ENCODE data around the gene KSR2. TPM values are rescaled to one million over a fixed set of nuclear protein-coding genes. Genes with fewer than 3 reads are reported as not detected.

KSR2 gene
- total RNA-seq, 1 experiment from 2014 or later: not detected

- intact Hi-C loops (cut with micrococcal nuclease; ENCODE audit: unreplicated experiment): no loop called here
- TF ChIP-seq, protein P1, sequence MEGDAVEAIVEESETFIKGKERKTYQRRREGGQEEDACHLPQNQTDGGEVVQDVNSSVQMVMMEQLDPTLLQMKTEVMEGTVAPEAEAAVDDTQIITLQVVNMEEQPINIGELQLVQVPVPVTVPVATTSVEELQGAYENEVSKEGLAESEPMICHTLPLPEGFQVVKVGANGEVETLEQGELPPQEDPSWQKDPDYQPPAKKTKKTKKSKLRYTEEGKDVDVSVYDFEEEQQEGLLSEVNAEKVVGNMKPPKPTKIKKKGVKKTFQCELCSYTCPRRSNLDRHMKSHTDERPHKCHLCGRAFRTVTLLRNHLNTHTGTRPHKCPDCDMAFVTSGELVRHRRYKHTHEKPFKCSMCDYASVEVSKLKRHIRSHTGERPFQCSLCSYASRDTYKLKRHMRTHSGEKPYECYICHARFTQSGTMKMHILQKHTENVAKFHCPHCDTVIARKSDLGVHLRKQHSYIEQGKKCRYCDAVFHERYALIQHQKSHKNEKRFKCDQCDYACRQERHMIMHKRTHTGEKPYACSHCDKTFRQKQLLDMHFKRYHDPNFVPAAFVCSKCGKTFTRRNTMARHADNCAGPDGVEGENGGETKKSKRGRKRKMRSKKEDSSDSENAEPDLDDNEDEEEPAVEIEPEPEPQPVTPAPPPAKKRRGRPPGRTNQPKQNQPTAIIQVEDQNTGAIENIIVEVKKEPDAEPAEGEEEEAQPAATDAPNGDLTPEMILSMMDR (conservative IDR thresholded peaks at IDR 0.05; ENCODE audit: low read depth, low read length): no peak
- TF ChIP-seq EZH2 (IDR thresholded peaks at IDR 0.05; ENCODE audit: borderline replicate concordance, low read depth, low read length, poor library complexity, severe bottlenecking): no peak
- Histone ChIP-seq H3K27ac (ENCODE audit: low read depth, low read length, poor library complexity, severe bottlenecking) (no peak overlapping the region), H3K9me3 (ENCODE audit: low read depth, low read length, poor library complexity, severe bottlenecking) (no peaks in the 10 kb centered on the region), H3K36me3 (ENCODE audit: insufficient read depth, low read length, poor library complexity, severe bottlenecking) (no peaks in the 10 kb centered on the region), H3K4me3 (ENCODE audit: low read depth, low read length, poor library complexity, severe bottlenecking) (no peak overlapping the region), H3K27me3 (replicated peaks; ENCODE audit: insufficient read depth, low read depth, low read length, poor library complexity) (peaks cover 16% of the 10 kb centered on the region), H3K4me1 (ENCODE audit: insufficient read depth, low read length, poor library complexity, severe bottlenecking) (no peaks in the 10 kb centered on the region)
- DNase-seq (ENCODE audit: low spot score): no peak
- ChIA-PET POLR2A (ENCODE audit: low non-redundant PET) (no interaction called here), CTCF (no interaction called here)
- BruUV-seq (replicated peaks): no TSS peak
Measured at GRCh38 chr12:117469883-117470483, 498.8 kb downstream of the KSR2 start.

- no peak overlapping the region for H3K4me3 ChIP-seq (ENCODE audit: low read depth, low read length, poor library complexity, severe bottlenecking)
- H3K9me3 ChIP-seq (ENCODE audit: low read depth, low read length, poor library complexity, severe bottlenecking): no peaks in the 10 kb centered on the region
- intact Hi-C loops (cut with micrococcal nuclease; ENCODE audit: unreplicated experiment): no loop called here
- H3K4me1 ChIP-seq (ENCODE audit: insufficient read depth, low read length, poor library complexity, severe bottlenecking): no peaks in the 10 kb centered on the region
- H3K27ac ChIP-seq (ENCODE audit: low read depth, low read length, poor library complexity, severe bottlenecking): no peak overlapping the region
- POLR2A ChIA-PET (ENCODE audit: low non-redundant PET): no interaction called here
- no TSS peak for BruUV-seq (replicated peaks)
- H3K27me3 ChIP-seq (replicated peaks; ENCODE audit: insufficient read depth, low read depth, low read length, poor library complexity): peaks cover 16% of the 10 kb centered on the region
- no peak for DNase-seq (ENCODE audit: low spot score)
- TF ChIP-seq, protein P1 (conservative IDR thresholded peaks at IDR 0.05; ENCODE audit: low read depth, low read length): no peak
- CTCF ChIA-PET: no interaction called here
- no peaks in the 10 kb centered on the region for H3K36me3 ChIP-seq (ENCODE audit: insufficient read depth, low read length, poor library complexity, severe bottlenecking)
Measured at GRCh38 chr12:117468016-117468415, 500.8 kb downstream of the KSR2 start.

GRCh38 chr12:117467588-117467987, 501.2 kb downstream of the KSR2 start:
- POLR2A ChIA-PET (ENCODE audit: low non-redundant PET): no interaction called here
- Histone ChIP-seq H3K4me1 (ENCODE audit: insufficient read depth, low read length, poor library complexity, severe bottlenecking) (no peaks in the 10 kb centered on the region), H3K4me3 (ENCODE audit: low read depth, low read length, poor library complexity, severe bottlenecking) (no peak overlapping the region), H3K9me3 (ENCODE audit: low read depth, low read length, poor library complexity, severe bottlenecking) (no peaks in the 10 kb centered on the region), H3K36me3 (ENCODE audit: insufficient read depth, low read length, poor library complexity, severe bottlenecking) (no peaks in the 10 kb centered on the region), H3K27me3 (replicated peaks; ENCODE audit: insufficient read depth, low read depth, low read length, poor library complexity) (peaks cover 16% of the 10 kb centered on the region), H3K27ac (ENCODE audit: low read depth, low read length, poor library complexity, severe bottlenecking) (no peak overlapping the region)
- no TSS peak for BruUV-seq (replicated peaks)
- CTCF ChIA-PET: no interaction called here
- DNase-seq (ENCODE audit: low spot score): no peak
- intact Hi-C loops (cut with micrococcal nuclease; ENCODE audit: unreplicated experiment): no loop called here
- TF ChIP-seq, protein P1 (conservative IDR thresholded peaks at IDR 0.05; ENCODE audit: low read depth, low read length): no peak
- no peak for TF ChIP-seq EZH2 (IDR thresholded peaks at IDR 0.05; ENCODE audit: borderline replicate concordance, low read depth, low read length, poor library complexity, severe bottlenecking)

Data from A673 (cell line).